HG03432 (cell line): Measurements from ENCODE around the gene POLN.

Source experiments
- ATAC-seq: cut with Tn5 transposase; IDR thresholded peaks from one replicate; pipeline ENCODE4 v1.9.1; 2021; ENCODE audit warnings: mild to moderate bottlenecking, moderate library complexity; ENCODE audit not compliant: unreplicated experiment

The POLN gene

GRCh38 chr4:2241410-2242353, at the start of gene POLN, which contains the start of gene HAUS3:
Gene POLN (minus strand): TSS chr4:2242121. CDS start chr4:2229231, 12,890 bp downstream.
Gene HAUS3 (minus strand): TSS chr4:2242121. CDS start chr4:2240946, 1,175 bp downstream.
- ATAC-seq: peak; percentile 84

- ATAC-seq: peak; percentile 49
Measured at GRCh38 chr4:2290974-2291704, 49.2 kb upstream of the POLN start.

DNA sequence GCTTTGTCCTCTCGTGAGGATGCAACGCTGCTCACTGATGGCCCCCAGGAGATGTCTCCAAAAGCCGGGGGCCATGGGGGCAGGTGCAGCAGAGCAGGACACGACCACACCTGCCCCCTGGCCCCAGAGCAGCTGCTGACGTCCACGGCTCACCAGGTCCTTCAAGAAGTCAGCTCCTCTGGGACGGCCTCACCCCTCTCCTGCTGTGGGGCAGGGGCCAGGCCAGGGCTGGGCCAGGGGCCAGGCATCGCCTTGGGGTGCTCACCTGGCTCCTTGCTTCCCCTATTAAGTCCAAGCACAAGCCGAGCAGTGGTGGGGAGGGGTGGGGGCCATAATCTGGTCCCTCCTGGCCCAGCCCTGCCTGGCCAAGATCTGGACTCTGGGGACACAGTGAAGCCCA, 48.6 kb upstream of the POLN start:
- no peak for ATAC-seq

DNA sequence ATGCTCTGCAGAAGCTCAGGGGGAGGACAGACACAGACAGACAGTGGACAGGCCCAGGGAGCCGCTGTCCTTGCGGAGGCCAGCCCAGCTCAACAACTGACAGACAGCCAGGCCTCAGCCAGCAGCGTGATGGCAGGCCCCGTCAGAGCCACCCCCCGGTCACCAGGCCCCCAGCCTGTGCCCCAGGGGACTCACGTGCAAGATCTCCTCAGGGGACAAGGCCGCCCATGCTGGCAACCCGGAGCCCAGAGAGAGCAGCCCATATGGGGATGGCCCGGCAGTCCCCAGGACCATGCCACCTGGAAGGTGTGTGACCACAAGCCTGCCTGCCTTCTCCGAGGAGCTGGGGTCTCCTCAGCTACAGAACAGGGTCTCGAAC, 48.0 kb upstream of the POLN start:
- no peak for ATAC-seq

DNA sequence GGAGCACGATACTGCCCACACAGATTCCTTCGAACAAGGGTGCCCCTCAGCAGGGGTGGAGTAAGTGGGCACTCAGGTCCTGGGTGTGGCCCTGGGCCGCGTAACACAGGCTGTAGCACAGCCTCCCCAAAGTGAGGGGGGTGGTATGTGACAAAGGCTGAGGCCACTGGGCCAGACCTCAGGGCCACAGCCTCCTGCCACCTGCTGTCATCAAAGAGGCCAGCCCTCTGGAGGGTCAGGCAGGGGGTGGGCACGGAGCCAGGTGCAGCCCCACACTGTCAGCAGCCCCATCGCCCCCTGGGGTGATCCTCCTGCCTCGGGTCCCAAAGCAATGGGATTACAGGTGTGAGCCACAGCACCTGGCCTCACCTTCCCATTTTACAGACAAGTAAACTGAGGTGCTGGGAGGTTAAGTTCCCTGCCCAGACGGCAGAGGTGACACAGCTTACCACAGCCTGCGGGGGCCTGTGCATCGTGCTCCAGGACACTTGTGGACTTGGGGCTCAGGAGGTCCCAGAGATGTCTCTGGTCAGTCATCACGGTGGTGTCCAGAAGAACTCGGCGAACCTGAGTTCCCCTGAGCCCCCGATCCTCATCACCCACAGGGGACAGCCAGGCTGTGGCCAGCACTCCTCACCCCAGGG, 47.5 kb upstream of the POLN start:
- no peak for ATAC-seq

GRCh38 chr4:2288051-2288541, 46.2 kb upstream of the POLN start:
- ATAC-seq: no peak

- no peak for ATAC-seq
Measured at GRCh38 chr4:2287594-2287915, 45.6 kb upstream of the POLN start.

- ATAC-seq: no peak
Measured at GRCh38 chr4:2286904-2287593, 45.1 kb upstream of the POLN start.

DNA sequence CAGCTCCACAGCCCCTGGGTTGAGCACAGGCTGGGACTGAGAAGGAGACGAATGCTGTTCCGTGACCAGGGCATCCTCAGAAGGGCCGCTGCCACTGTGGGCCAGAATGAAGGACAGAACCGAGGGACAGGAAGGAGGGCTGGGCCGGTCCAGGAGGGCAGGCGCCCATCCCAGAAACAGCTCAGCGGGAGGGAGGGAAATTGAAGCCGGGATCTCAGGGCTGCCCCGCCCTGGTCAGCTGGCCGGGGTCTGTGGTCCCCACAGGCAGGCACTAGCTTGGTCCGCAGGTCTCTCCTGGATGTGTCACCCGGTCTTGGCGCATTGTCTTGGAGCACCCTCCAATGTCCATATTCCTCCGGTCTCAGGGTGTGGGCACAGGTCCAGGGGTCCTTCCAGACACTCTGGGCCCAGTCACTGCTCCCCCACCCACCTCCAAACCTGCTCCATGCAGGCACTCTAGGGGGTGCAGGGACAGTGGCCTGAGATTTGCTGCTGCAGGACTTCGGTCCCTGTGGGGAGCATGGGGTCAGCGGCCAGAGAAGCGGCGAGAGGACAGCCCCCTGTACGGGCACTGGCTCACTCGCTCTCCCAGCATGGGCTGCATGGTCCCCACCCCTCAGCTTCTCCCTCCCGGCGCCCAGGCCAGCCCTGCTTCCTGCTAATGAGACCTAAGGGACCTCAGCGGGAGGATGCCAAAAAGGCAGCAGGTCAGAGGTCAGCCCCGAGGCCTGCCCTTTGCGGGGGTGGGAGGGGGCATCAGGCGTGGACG, 43.9 kb upstream of the POLN start:
- no peak for ATAC-seq

DNA sequence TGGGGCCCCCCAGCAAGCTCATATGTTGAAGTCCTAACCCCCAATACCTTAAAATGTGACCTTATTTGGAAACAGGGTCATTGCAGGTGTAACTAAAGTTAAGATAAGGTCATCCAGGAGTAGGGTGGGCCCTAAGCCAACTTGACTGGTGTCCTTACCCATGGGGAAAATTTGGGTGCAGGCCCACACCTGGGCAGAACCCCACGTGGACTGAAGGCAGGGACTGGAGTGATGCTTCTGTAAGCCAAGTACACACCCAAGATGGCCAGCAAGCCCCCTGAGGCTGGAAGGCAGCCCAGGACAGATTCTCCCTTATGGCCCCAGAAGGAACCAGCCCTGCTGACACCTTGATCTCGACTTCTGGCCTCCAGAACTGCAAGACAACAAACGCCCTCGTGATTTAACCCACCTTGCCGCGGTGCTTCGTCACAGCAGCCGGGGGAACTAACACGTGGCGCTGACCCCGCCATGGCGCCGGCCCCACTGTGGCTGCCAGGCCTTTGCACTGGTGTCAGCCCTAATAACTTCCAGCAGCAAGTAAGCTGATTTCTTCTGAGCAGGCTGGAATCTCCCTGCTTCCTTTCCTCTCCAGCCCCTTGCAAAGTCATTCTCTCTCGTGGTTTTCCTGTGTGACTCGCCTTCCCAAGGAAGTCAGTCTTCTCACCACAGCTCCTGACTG, 43.2 kb upstream of the POLN start:
- no peak for ATAC-seq

DNA sequence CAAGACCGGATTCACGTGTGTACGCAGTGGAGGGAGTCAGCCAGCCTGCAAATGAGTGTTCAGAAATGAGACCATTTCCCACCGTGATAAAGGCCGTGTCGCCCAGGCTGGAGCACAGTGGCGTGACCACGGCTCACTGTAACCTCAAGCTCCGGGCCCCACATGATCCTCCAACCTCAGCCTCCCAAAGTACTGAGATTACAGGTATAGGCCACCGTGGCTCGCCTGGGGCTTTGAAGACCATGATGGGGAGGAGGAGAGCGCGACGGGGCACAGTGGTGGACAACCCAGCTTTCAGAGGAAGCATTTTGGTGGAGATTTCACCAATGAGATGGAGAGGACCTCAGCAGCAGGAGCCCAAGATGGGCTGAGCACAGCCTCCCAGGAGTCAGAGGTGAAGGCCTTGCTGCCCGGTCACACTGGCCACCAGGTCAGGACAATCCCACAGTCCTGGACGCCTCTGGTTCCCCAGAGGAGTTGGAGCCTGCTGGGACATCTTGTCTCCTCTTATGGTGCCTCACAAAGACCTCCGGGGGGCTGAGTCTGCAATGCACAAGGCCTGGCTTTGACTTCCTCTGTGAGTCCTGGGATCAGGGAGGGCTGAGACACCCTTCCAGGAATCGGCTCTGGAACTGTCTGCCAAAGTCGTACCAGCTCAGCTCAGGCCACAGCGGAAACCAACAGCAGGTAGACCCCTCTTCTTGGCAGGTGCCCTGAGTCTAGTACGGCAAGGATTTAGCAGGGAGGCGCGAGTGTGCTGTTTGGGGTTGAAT, 42.4 kb upstream of the POLN start:
- ATAC-seq: no peak

GRCh38 chr4:2283199-2283711, 41.3 kb upstream of the POLN start:
- ATAC-seq: no peak

GRCh38 chr4:2281575-2282343, 39.8 kb upstream of the POLN start:
- peak; percentile 83 for ATAC-seq

DNA sequence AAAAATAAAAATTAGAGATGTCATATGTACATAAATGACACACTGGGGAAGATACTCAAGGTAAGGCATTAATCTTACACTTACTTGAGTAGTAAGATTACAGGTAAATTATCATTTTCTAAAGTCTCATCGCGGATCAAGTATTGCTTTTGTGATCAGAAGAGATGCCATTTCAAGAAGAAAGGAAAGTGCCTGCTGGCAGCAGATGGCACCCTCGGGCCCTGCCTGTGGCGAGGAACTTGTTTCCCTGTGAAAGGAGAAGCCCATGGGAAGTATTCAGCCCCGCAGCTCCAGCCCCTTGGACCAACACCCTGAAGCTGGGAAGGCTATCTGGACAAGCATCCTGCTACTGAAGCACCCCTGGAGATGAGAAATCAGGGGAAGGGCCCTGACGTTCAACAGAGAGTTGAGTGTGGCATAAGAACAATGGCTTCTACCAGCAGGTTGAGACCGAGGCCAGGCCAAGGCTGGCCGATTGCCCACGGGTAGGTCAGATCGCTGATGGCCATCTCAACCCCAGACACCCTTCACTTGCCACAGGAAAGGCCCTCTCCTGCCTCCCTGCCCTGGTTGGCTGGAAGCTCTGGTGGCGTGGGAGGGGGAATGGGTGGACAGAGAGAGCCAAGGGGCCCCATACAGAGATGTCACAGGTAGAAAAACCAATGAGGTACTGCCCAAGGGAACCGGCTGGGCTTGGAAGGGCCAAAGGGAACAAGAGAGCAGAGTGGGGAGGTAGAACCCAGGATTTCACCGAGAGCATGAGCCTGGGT, 38.8 kb upstream of the POLN start:
- ATAC-seq: no peak

- ATAC-seq: no peak
Measured at GRCh38 chr4:2277956-2278355, 36.0 kb upstream of the POLN start.

- ATAC-seq: no peak
Measured at GRCh38 chr4:2276581-2277325, 34.8 kb upstream of the POLN start.
